ENCODE measurements around the gene SLC25A25. TPM values are rescaled to one million over a fixed set of nuclear protein-coding genes. Genes with fewer than 3 reads are reported as not detected.

Gene SLC25A25
- total RNA-seq, 1 experiment from 2014 or later = 18.5 TPM

GRCh38 chr9:128124451-128124850 lies 56.4 kb downstream of the SLC25A25 start:
- Histone ChIP-seq H3K27me3 (replicated peaks; ENCODE audit: control insufficient read depth, insufficient read depth, low read length) (no peaks in the 10 kb centered on the region), H3K4me3 (ENCODE audit: low read depth, low read length) (no peak overlapping the region), H3K36me3 (ENCODE audit: control insufficient read depth, insufficient read depth, low read length) (peaks cover 4% of the 10 kb centered on the region; the same call in 1 of the 2 replicates), H3K9me3 (no peaks in the 10 kb centered on the region), H3K4me1 (peaks cover 9% of the 10 kb centered on the region; the same call in 1 of the 2 replicates)
- H3K9me3 Mint-ChIP-seq (ENCODE audit: unreplicated experiment) = no peaks in the 10 kb centered on the region
- H3K4me1 Mint-ChIP-seq (ENCODE audit: low read depth, unreplicated experiment) = peaks cover 8% of the 10 kb centered on the region
- H3K36me3 Mint-ChIP-seq (ENCODE audit: insufficient read depth, unreplicated experiment) = peaks cover 52% of the 10 kb centered on the region
- ChIA-PET CTCF (interaction anchor here (0.9 kb wide), 1 partner anchor 9 kb away, joined by 4 read pairs; no protein-coding TSS in a partner anchor), POLR2A (interaction anchor here (0.6 to 0.8 kb wide), 2 partner anchors 10 to 931 kb away, joined by 3 read pairs; no protein-coding TSS in a partner anchor)
- BruUV-seq (replicated peaks) = no TSS peak
- no peak overlapping the region for H3K4me3 Mint-ChIP-seq (ENCODE audit: unreplicated experiment)
- intact Hi-C loops (cut with micrococcal nuclease; ENCODE audit: unreplicated experiment) = no loop called here
- DNase-seq = no peak
- TF ChIP-seq, protein P1, sequence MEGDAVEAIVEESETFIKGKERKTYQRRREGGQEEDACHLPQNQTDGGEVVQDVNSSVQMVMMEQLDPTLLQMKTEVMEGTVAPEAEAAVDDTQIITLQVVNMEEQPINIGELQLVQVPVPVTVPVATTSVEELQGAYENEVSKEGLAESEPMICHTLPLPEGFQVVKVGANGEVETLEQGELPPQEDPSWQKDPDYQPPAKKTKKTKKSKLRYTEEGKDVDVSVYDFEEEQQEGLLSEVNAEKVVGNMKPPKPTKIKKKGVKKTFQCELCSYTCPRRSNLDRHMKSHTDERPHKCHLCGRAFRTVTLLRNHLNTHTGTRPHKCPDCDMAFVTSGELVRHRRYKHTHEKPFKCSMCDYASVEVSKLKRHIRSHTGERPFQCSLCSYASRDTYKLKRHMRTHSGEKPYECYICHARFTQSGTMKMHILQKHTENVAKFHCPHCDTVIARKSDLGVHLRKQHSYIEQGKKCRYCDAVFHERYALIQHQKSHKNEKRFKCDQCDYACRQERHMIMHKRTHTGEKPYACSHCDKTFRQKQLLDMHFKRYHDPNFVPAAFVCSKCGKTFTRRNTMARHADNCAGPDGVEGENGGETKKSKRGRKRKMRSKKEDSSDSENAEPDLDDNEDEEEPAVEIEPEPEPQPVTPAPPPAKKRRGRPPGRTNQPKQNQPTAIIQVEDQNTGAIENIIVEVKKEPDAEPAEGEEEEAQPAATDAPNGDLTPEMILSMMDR (IDR thresholded peaks at IDR 0.05; ENCODE audit: insufficient read depth in 1 of 2, low read depth in 1 of 2, low read length in 1 of 2, severe bottlenecking in 1 of 2, unreplicated experiment in 1 of 2) = no peak
- H3K27me3 Mint-ChIP-seq (ENCODE audit: insufficient read depth, unreplicated experiment) = no peaks in the 10 kb centered on the region
- no peak overlapping the region for H3K27ac Mint-ChIP-seq (ENCODE audit: unreplicated experiment)

DNA sequence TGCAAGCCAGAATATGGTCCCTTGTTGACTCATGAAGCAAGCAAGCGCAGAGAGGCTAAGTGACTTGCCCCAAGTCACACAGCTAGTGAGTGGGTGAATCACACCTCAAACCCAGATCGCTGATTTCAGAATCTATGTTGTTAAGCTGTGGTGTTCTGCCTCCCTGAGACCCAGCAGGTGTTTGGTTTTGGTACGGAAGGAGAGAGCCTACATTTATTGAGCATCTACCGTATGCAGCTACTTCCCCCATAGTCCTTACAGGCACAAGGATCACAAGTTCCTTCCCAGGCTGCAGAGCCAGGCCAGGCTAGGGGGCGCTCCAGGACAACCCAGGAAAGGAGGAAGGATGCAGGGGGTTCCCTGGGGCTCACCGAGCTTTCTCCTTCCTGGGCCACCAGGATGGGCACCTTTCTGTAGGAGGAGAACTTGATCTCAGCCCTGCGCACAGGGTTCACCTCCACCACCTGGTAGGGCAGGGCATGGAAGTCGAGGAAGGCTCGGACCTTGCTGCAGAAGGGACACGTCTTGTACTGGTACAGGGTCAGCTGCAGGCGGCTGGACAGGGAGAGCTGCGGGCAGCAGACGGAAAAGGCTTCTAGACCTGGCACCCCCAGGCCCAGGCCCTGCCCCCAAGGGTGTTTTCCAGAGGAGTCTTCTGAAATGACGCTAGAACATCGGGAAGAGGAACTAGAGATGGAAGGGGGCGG lies 57.0 kb downstream of the SLC25A25 start:
- Mint-ChIP-seq H3K36me3 (ENCODE audit: insufficient read depth, unreplicated experiment) (peaks cover 48% of the 10 kb centered on the region), H3K27me3 (ENCODE audit: insufficient read depth, unreplicated experiment) (no peaks in the 10 kb centered on the region), H3K9me3 (ENCODE audit: unreplicated experiment) (no peaks in the 10 kb centered on the region), H3K4me3 (ENCODE audit: unreplicated experiment) (no peak overlapping the region), H3K4me1 (ENCODE audit: low read depth, unreplicated experiment) (peaks cover 10% of the 10 kb centered on the region), H3K27ac (ENCODE audit: unreplicated experiment) (no peak overlapping the region)
- ChIA-PET POLR2A (interaction anchor here (0.6 to 0.8 kb wide), 2 partner anchors 10 to 931 kb away, joined by 3 read pairs; no protein-coding TSS in a partner anchor), CTCF (interaction anchor here (0.9 kb wide), 1 partner anchor 10 kb away, joined by 4 read pairs; no protein-coding TSS in a partner anchor)
- Histone ChIP-seq H3K4me1 (peaks cover 9% of the 10 kb centered on the region; the same call in 1 of the 2 replicates), H3K4me3 (ENCODE audit: low read depth, low read length) (no peak overlapping the region), H3K9me3 (no peaks in the 10 kb centered on the region), H3K27me3 (replicated peaks; ENCODE audit: control insufficient read depth, insufficient read depth, low read length) (no peaks in the 10 kb centered on the region), H3K36me3 (ENCODE audit: control insufficient read depth, insufficient read depth, low read length) (peaks cover 4% of the 10 kb centered on the region; the same call in 1 of the 2 replicates)
- TF ChIP-seq, protein P1 (IDR thresholded peaks at IDR 0.05; ENCODE audit: insufficient read depth in 1 of 2, low read depth in 1 of 2, low read length in 1 of 2, severe bottlenecking in 1 of 2, unreplicated experiment in 1 of 2) = peak; percentile 31 to 71
- intact Hi-C loops (cut with micrococcal nuclease; ENCODE audit: unreplicated experiment) = loop anchor here (5.0 kb wide), 1 partner anchor 67 kb away; the partner anchor contains the start of gene CIZ1
- peak in 1 of 2 experiments; percentile 65 for DNase-seq
- no TSS peak for BruUV-seq (replicated peaks)

DNA sequence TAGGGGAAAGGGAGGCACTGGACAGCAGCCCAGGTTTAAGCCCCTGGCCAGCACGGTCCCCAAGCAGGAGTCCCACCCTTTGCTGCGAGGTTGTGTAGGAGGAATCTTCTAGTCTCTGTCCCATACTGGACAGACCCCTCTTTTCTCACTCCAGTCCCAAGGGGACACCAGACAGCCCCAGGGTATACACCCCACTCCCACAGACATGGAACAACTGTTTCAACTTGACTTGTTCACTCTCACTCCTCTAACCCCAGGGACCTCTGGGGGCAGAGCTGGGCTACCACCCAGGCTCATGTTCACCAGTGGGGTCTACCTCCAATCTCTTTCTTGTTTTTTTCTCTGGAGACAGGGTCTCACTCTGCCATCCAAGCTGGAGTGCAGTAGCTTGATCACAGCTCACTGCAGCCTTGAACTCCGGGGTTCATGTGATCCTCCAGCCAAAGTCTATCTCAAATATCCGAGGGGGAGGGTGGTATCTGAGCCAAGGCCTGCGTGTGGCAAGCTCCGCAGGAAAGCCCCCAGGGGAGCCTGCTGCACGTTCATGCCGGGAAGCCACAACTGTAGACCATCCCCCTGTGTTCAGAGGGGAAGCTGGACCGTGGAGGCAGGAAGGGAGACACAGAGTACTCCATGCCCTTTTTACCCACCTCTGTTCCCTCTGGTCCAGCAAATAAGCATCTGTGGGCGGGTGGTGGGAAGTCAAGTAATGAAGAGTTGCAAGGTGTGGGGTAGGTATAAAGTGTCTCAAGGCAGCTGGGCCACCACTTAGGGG lies 57.7 kb downstream of the SLC25A25 start:
- Histone ChIP-seq H3K4me1 (peaks cover 9% of the 10 kb centered on the region; the same call in 1 of the 2 replicates), H3K9me3 (no peaks in the 10 kb centered on the region), H3K4me3 (ENCODE audit: low read depth, low read length) (no peak overlapping the region), H3K27me3 (replicated peaks; ENCODE audit: control insufficient read depth, insufficient read depth, low read length) (no peaks in the 10 kb centered on the region), H3K36me3 (ENCODE audit: control insufficient read depth, insufficient read depth, low read length) (peaks cover 4% of the 10 kb centered on the region; the same call in 1 of the 2 replicates)
- no TSS peak for BruUV-seq (replicated peaks)
- H3K4me1 Mint-ChIP-seq (ENCODE audit: low read depth, unreplicated experiment) = peaks cover 10% of the 10 kb centered on the region
- intact Hi-C loops (cut with micrococcal nuclease; ENCODE audit: unreplicated experiment) = loop anchor here (5.0 kb wide), 1 partner anchor 67 kb away; the partner anchor contains the start of gene CIZ1
- H3K27me3 Mint-ChIP-seq (ENCODE audit: insufficient read depth, unreplicated experiment) = no peaks in the 10 kb centered on the region
- peak overlapping the region; percentile 97 for H3K4me3 Mint-ChIP-seq (ENCODE audit: unreplicated experiment)
- ChIA-PET CTCF (interaction anchor here (0.9 kb wide), 1 partner anchor 11 kb away, joined by 4 read pairs; no protein-coding TSS in a partner anchor), POLR2A (no interaction called here)
- DNase-seq = no peak
- TF ChIP-seq, protein P1 (IDR thresholded peaks at IDR 0.05; ENCODE audit: insufficient read depth in 1 of 2, low read depth in 1 of 2, low read length in 1 of 2, severe bottlenecking in 1 of 2, unreplicated experiment in 1 of 2) = no peak
- no peaks in the 10 kb centered on the region for H3K9me3 Mint-ChIP-seq (ENCODE audit: unreplicated experiment)
- H3K36me3 Mint-ChIP-seq (ENCODE audit: insufficient read depth, unreplicated experiment) = peaks cover 43% of the 10 kb centered on the region
- H3K27ac Mint-ChIP-seq (ENCODE audit: unreplicated experiment) = no peak overlapping the region

Measured in Caco-2 (cell line).